HepG2 (cell line): ENCODE data around the gene FAM167B. TPM values are rescaled to one million over a fixed set of nuclear protein-coding genes. Genes with fewer than 3 reads are reported as not detected.

ENCODE experiments used
- ARID3A ChIP-seq: IDR thresholded peaks from 2 replicates; pipeline ENCODE4 v1.6.1; 2012; ENCODE audit warnings: low read depth, low read length, improper control_type of control experiment
- NFATC3 ChIP-seq: sonication (generic); formaldehyde crosslinking; IDR thresholded peaks from 2 replicates; pipeline ENCODE4 v1.5.1; 2020; ENCODE audit warnings: mild to moderate bottlenecking, missing genetic modification reagents
- RBAK ChIP-seq: sonication (generic); formaldehyde crosslinking; IDR thresholded peaks from 2 replicates; pipeline ENCODE4 v1.5.1; 2020; ENCODE audit warnings: mild to moderate bottlenecking, missing genetic modification reagents
- ZBTB7A ChIP-seq: sonication (generic); formaldehyde crosslinking; IDR thresholded peaks from 2 replicates; pipeline ENCODE4 v1.8.0; 2022; ENCODE audit warnings: mild to moderate bottlenecking, missing genetic modification reagents
- ZFY ChIP-seq: sonication (generic); formaldehyde crosslinking; IDR thresholded peaks from 2 replicates; pipeline ENCODE4 v1.4.0; 2020; ENCODE audit warnings: missing genetic modification reagents
- ZGPAT ChIP-seq: IDR thresholded peaks from 2 replicates; pipeline ENCODE4 v1.6.1; 2016; ENCODE audit warnings: mild to moderate bottlenecking
- ZIK1 ChIP-seq: sonication (generic); formaldehyde crosslinking; IDR thresholded peaks from 2 replicates; pipeline ENCODE4 v1.5.0; 2020; ENCODE audit warnings: mild to moderate bottlenecking, low read depth, missing genetic modification reagents, borderline replicate concordance
- ZNF160 ChIP-seq: sonication (generic); formaldehyde crosslinking; IDR thresholded peaks from 2 replicates; pipeline ENCODE4 v1.8.0; 2022; ENCODE audit warnings: mild to moderate bottlenecking, inconsistent platforms, missing genetic modification reagents
- ZNF484 ChIP-seq: sonication (generic); formaldehyde crosslinking; IDR thresholded peaks from 2 replicates; pipeline ENCODE4 v1.5.1; 2020; ENCODE audit warnings: mild to moderate bottlenecking, low read depth, missing genetic modification reagents, borderline replicate concordance
- ZNF878 ChIP-seq: sonication (generic); formaldehyde crosslinking; IDR thresholded peaks from 2 replicates; pipeline ENCODE4 v1.8.1; 2023; ENCODE audit warnings: mild to moderate bottlenecking, missing genetic modification reagents, moderate library complexity
- polyA plus RNA-seq, 8 experiments: library from polyadenylated mRNA; depleted of rRNA in 3 of 8; stranded (reverse) in 7 of 8; unstranded in 1 of 8; fragments of >200 nt; fragmentation: Illumina TruSeq in 4 of 8; extraction: Trizol in 4 of 8; gene quantifications; 2 replicates each; pipeline versions ENCODE4 v1.2.1 to v1.2.3, GENCODE V29; 2011 to 2016; ENCODE audit warnings: low read depth in 4 of 8, missing spikeins in 1 of 8, mixed read lengths in 1 of 8; ENCODE audit not compliant: insufficient read depth in 1 of 8
- total RNA-seq, 5 experiments: library from RNA; depleted of rRNA; stranded (reverse); fragments of >200 nt; fragmentation: Illumina TruSeq; extraction: Trizol; gene quantifications; 2 replicates each; pipeline ENCODE4 v1.2.3, GENCODE V29; 2016; ENCODE audit warnings: low read depth in 1 of 5
- TF ChIP-seq, protein P1 (sequence below): sonication (generic); formaldehyde crosslinking; IDR thresholded peaks from 2 replicates; pipeline ENCODE4 v1.4.0; 2020; ENCODE audit warnings: missing genetic modification reagents
- TF ChIP-seq, protein P2 (sequence below): sonication (generic); formaldehyde crosslinking; IDR thresholded peaks from 2 replicates; pipeline ENCODE4 v1.8.0; 2022; ENCODE audit warnings: low read depth, missing genetic modification reagents

FAM167B gene
- total and polyA plus RNA-seq, 2 of the 13 experiments (the other 11 are each of a cell fraction or from before 2014, with no cell fraction given) = 0.15 to 0.70 TPM

DNA sequence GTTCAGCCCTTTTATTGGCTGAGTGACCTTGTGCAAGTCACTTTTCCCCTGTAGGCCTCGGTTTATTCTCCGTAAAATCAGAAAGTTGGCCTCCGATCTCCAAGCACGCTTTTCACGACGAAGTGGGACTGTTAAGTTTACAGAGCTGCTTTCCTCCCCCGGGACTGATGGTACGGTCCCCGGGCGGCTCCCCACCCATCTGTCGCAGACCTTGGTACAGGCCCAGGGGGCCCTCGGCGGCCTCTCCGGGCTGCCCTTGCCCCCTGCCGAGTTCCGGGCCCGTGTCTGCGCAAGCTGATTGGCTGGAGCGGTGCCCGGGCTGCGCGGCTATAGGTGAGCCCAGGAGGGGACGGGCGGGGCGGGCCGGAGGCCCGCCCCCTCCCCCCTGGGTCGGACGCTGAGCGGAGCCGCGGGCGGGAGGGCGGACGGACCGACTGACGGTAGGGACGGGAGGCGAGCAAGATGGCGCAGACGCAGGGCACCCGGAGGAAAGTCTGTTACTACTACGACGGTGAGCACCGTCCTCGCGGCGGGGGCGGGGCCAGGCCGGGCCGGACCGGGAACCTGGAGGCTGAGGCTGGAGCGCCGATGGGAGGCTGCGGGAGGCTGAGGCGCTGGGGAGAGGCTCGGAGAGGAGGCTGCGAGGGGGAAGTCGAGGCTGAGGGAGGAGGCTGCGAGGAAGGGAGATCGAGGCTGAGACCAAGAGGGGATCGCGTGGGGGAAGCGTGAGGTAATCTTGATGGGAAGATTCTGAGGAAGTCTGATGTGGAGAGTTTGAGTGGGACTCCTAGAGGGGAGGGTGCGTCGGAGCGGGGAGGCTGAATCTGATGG lies 44.9 kb downstream of the FAM167B start, which contains the start of gene HDAC1 (continued):
- TF ChIP-seq, protein P1, sequence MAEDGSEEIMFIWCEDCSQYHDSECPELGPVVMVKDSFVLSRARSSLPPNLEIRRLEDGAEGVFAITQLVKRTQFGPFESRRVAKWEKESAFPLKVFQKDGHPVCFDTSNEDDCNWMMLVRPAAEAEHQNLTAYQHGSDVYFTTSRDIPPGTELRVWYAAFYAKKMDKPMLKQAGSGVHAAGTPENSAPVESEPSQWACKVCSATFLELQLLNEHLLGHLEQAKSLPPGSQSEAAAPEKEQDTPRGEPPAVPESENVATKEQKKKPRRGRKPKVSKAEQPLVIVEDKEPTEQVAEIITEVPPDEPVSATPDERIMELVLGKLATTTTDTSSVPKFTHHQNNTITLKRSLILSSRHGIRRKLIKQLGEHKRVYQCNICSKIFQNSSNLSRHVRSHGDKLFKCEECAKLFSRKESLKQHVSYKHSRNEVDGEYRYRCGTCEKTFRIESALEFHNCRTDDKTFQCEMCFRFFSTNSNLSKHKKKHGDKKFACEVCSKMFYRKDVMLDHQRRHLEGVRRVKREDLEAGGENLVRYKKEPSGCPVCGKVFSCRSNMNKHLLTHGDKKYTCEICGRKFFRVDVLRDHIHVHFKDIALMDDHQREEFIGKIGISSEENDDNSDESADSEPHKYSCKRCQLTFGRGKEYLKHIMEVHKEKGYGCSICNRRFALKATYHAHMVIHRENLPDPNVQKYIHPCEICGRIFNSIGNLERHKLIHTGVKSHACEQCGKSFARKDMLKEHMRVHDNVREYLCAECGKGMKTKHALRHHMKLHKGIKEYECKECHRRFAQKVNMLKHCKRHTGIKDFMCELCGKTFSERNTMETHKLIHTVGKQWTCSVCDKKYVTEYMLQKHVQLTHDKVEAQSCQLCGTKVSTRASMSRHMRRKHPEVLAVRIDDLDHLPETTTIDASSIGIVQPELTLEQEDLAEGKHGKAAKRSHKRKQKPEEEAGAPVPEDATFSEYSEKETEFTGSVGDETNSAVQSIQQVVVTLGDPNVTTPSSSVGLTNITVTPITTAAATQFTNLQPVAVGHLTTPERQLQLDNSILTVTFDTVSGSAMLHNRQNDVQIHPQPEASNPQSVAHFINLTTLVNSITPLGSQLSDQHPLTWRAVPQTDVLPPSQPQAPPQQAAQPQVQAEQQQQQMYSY (CRISPR knock-in tag) = no peak
- TF ChIP-seq ARID3A = no peak
- TF ChIP-seq, protein P2, sequence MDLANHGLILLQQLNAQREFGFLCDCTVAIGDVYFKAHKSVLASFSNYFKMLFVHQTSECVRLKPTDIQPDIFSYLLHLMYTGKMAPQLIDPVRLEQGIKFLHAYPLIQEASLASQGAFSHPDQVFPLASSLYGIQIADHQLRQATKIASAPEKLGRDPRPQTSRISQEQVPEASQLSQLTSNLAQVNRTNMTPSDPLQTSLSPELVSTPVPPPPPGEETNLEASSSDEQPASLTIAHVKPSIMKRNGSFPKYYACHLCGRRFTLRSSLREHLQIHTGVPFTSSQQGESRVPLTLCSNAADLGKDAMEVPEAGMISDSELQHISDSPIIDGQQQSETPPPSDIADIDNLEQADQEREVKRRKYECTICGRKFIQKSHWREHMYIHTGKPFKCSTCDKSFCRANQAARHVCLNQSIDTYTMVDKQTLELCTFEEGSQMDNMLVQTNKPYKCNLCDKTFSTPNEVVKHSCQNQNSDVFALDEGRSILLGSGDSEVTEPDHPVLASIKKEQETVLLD (CRISPR knock-in tag) = peak; percentile 55; the same call in 1 of the 2 replicates
- TF ChIP-seq NFATC3 (CRISPR knock-in tag) = peak; percentile 13; the same call in 1 of the 2 replicates
- no peak for TF ChIP-seq ZNF878
- TF ChIP-seq ZIK1 (CRISPR knock-in tag) = 0 out of 2 replicates have a peak, but pooled peaks have one; percentile 44
- TF ChIP-seq ZNF160 = peak; percentile 15; the same call in 1 of the 2 replicates
- no peak for TF ChIP-seq RBAK (CRISPR knock-in tag)
- no peak for TF ChIP-seq ZBTB7A (CRISPR knock-in tag)
- no peak; the same call in 1 of the 2 replicates for TF ChIP-seq ZNF484 (CRISPR knock-in tag)
- peak; percentile 64; the same call in 1 of the 2 replicates for TF ChIP-seq ZFY (CRISPR knock-in tag)
- TF ChIP-seq ZGPAT (CRISPR knock-in tag) = peak; percentile 73
